GM12864 (cell line): ENCODE results near the gene FAM78A.

Experiments
- DNase-seq: peaks from one replicate; pipeline ENCODE4 v3.0.0-alpha.2; 2011; ENCODE audit warnings: low read depth
- H3K4me3 ChIP-seq: 2 replicates; pipeline ENCODE4 v1.5.1; 2011; ENCODE audit warnings: mild to moderate bottlenecking, low read depth, low read length, control low read depth
- TF ChIP-seq, protein P1 (sequence below): IDR thresholded peaks from 2 replicates; pipeline ENCODE4 v1.5.1; 2011; ENCODE audit warnings: low read depth, mild to moderate bottlenecking, moderate library complexity, low read length, control low read depth, inconsistent platforms; ENCODE audit errors: missing control alignments

FAM78A gene

DNA sequence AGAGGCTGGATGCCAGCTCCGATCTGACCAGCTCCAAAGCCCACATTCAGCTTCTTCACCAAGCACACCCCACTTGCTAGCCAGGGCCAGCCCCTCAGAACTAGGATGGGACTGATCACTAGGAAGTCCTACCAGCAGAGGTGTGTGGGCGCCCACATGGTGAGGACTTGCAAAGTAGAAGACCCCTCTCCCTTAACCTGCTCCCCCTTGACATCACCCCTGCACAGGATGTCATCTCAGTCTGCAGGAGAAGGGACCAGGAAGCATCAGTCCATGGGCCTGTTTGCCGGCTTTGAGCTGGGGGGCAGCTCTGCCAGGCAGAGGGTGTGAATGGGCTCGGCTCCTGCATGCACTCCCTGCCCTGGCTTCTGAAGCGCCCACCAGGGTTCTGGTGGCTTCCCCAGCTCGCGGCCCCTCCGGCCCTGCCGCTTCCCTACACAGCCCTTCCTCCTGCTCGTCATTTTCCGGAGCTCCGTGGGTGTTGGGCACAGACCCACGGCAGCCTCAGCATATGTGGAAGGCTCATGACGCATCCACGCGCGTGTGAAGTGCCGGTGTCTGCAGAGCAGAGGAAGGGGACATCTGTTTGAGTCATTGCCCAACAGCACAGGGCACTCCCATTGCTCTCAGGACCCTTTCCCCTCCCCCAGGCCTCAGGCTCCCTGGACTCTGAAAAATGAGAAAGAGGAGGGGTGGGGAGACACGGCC lies 3.7 kb upstream of the FAM78A start:
- H3K4me3 ChIP-seq = no peak overlapping the region
- TF ChIP-seq, protein P1, sequence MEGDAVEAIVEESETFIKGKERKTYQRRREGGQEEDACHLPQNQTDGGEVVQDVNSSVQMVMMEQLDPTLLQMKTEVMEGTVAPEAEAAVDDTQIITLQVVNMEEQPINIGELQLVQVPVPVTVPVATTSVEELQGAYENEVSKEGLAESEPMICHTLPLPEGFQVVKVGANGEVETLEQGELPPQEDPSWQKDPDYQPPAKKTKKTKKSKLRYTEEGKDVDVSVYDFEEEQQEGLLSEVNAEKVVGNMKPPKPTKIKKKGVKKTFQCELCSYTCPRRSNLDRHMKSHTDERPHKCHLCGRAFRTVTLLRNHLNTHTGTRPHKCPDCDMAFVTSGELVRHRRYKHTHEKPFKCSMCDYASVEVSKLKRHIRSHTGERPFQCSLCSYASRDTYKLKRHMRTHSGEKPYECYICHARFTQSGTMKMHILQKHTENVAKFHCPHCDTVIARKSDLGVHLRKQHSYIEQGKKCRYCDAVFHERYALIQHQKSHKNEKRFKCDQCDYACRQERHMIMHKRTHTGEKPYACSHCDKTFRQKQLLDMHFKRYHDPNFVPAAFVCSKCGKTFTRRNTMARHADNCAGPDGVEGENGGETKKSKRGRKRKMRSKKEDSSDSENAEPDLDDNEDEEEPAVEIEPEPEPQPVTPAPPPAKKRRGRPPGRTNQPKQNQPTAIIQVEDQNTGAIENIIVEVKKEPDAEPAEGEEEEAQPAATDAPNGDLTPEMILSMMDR = no peak
- no peak for DNase-seq

DNA sequence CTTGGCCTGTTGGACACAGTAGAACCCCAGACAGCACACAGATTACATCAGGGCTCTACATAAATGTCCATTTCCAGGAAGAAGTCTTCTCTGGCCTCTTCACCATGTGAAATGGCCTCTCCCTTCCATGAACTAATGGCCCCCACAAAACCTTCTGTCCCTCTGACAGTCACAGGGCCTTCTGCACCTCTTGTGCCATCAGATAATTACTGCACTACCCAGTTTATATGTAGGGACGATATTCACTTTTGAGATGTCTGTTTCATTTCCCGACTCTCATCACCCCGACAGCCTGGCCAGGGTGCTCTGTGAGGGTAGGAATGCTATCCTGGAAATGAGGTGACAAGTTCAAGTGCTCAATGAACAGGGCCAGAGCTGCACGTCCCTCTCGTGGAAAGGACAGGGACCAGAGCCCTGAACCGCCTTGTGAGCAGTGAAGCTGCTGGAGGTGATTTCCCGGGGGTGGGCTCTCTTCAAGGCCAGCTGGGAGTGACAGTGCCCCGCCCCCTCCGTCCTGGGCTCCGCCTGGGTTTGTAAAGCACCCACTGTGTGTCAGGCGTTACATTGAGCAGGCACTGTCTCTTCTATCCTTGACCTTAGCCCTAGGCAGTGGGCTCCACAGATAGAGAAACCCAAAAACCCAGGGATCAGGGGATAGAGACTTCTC lies 3.0 kb upstream of the FAM78A start:
- H3K4me3 ChIP-seq = no peak overlapping the region
- DNase-seq = no peak
- TF ChIP-seq, protein P1 = no peak

DNA sequence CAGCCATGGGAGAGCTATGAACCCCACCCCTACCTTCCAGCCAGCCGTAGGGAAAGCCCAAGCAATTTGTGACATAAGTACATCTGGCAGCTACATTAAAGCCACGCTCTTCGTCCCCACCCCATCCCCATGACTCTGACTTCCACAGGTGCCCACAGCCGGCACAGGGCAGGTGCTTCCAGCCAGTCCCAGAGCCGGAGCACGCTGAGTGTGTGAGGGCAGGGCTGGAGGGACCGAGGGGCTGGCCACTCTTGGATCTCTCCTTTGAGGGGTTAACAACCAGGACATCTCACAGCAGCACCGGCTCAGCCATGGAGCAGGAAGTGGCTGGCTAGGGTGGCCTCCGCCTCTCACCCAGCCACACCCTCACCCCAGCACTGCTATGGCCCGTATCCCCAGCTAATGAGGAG lies 2.4 kb upstream of the FAM78A start:
- no peak for DNase-seq
- no peak overlapping the region for H3K4me3 ChIP-seq
- TF ChIP-seq, protein P1 = no peak

DNA sequence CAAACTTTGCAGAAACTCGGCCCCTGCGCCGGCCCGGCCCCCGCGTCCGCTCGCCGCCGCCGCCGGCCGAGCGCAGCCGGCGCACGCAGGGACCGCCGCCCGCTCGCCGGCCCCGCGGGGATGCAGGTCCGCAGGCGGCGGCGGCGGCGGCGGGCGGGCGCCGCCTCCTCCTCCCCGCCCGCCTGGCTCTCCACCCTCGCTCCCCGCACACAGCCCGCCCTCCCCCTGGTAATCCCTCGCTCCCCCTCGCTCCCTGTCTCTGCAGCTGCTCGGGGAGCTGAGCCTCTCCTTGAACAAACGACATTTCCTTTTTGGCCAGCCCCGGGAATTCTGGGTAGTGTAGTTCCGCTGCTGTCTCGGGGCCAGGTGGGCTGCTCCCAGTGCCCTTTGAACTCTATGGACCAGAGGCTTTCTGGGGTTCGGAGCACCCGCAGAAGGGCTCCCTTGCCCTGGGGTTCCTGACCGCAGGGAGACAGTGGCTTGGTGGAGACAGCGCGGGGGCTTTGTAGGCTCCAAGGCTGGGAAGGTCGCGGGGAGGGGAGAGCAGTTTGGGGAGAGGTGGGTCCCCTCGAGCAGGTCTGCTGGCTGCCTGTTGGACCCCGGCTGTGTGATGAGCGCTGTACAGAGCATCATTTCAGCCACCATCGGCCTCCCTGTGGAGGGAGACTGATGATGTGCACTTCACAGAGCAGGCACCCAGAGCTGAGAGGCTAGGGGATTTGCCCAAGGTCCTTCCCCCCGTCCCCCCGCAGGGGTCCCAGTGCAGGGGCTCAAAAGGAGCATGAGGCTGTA lies 1.8 kb upstream of the FAM78A start:
- peak overlapping the region; percentile 75 for H3K4me3 ChIP-seq
- TF ChIP-seq, protein P1 = no peak
- DNase-seq = no peak

DNA sequence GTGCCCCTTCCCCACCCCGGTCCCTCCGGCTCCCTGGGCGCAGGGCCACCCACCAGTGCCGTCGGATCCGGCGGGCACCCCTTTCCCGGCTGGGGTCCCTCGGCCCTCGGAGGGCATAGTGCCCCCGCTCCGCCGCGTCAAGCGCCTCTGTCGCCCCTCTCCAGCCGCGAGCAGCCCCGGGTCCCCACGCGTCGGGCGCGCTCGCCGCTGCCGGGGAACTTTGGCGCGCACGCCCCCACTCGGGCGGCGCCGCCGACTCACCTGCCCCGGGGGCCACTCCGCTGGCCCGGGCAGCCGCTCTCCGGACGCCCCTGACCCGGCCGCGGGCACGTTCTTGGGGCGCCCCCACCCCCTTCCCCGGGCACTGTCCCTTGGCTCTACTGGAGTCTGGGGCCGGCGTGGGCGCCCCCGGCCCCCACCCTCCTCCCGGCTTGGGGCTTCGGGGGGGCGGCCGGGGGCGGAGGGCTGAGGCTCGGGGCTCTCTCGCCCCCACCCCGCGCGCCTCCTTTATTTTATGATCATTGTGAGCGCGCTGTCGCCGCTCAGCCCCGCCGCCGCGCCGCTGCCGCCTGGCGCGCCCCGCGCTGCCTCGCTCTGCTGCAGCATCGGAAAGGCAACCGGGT lies 1.1 kb upstream of the FAM78A start:
- H3K4me3 ChIP-seq = peak overlapping the region; percentile 75
- no peak for DNase-seq
- TF ChIP-seq, protein P1 = no peak

DNA sequence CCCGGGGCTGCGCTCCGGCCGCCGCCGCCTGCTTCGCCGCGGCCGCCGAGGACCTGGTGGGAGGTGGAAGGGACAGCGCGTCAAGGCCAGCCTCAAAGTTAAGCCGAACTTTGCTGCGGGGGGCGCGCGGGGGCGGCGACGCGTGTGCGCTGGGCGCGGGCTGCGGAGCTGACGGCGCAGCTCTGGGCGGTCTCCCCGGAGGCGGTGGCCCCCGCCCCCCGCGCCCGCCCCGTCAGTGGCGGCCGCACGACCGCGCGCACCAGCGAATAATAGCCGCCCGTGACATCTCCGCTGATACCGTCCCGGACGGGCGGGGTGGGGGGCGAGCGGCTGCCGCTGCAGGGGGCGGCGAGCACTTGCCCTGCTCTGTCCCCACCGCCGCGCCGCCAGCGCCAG lies 579 bp upstream of the FAM78A start:
- DNase-seq = no peak
- TF ChIP-seq, protein P1 = no peak
- peak overlapping the region; percentile 75 for H3K4me3 ChIP-seq
